ENCODE measurements around the gene YKT6.

GRCh38 chr7:44227911-44228310, 27.1 kb downstream of the YKT6 start:
- TF ChIP-seq CTCF (IDR thresholded peaks at IDR 0.05) = no peak
- no peak for TF ChIP-seq POLR2A (IDR thresholded peaks at IDR 0.05)
